Sigmoid colon (tissue), 4 donors: Measurements from ENCODE around the gene ATP6V1C2.

Experiments used
- POLR2A ChIP-seq, 2 donors: fragments of 450-650 bp; IDR thresholded peaks; one replicate each; pipeline ENCODE4 v1.6.1; 2016; ENCODE audit warnings: antibody characterized with exemption in 2 of 2, mild to moderate bottlenecking in 2 of 2, moderate library complexity in 2 of 2
- POLR2AphosphoS5 ChIP-seq, 4 donors: sonication (generic); formaldehyde crosslinking; IDR thresholded peaks; one replicate each; pipeline ENCODE4 v1.6.1; 2017; ENCODE audit warnings: antibody characterized with exemption in 4 of 4
- TF ChIP-seq, protein P1 (sequence below), 4 experiments: fragments of 450-650 bp in 3 of 4; fragments of 200-600 bp in 1 of 4; IDR thresholded peaks; one replicate each; pipeline ENCODE4 v1.5.1; 2016 to 2019; ENCODE audit warnings: antibody characterized with exemption in 4 of 4, mild to moderate bottlenecking in 3 of 4, moderate library complexity in 2 of 4

DNA sequence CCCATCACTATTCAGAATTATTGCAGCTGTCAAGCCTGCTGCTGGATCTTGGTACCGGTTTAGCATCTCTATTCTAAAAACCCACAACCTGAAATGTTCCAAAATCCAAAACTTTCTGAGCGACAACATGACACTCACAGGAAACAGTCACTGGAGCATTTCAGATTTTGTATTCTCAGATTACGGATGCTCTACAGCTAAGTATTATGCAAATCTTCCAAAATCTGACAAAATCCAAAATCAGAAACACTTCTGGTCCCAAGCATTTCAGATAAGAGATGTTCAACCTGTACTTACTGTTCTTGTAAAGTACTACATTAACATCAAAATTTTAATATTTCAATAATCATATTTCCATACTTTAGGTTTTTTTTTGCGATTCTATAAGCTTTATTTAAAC is 78.7 kb downstream of the ATP6V1C2 start:
- TF ChIP-seq, protein P1, sequence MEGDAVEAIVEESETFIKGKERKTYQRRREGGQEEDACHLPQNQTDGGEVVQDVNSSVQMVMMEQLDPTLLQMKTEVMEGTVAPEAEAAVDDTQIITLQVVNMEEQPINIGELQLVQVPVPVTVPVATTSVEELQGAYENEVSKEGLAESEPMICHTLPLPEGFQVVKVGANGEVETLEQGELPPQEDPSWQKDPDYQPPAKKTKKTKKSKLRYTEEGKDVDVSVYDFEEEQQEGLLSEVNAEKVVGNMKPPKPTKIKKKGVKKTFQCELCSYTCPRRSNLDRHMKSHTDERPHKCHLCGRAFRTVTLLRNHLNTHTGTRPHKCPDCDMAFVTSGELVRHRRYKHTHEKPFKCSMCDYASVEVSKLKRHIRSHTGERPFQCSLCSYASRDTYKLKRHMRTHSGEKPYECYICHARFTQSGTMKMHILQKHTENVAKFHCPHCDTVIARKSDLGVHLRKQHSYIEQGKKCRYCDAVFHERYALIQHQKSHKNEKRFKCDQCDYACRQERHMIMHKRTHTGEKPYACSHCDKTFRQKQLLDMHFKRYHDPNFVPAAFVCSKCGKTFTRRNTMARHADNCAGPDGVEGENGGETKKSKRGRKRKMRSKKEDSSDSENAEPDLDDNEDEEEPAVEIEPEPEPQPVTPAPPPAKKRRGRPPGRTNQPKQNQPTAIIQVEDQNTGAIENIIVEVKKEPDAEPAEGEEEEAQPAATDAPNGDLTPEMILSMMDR (IDR thresholded peaks at IDR 0.05) = no peak
- TF ChIP-seq POLR2A (IDR thresholded peaks at IDR 0.05) (no peak), POLR2AphosphoS5 (IDR thresholded peaks at IDR 0.05) (no peak)
